Stimulated activated naive CD8-positive, alpha-beta T cell treated with anti-CD3 and anti-CD28 coated beads, Interleukin-15, Interleukin-2, amounts not matched to agents 100 U/mL and 50 U/mL, for 24 hours (primary cell): ENCODE data around the gene UBE4A.
"Not testable (repeated sequence)": the region's sequence is repeated elsewhere in the genome, so short reads cannot be mapped to it uniquely, and the experiment has no call there.

ENCODE experiments used
- ATAC-seq: fragments of 150-1000 bp; cut with Tn5 transposase; one replicate; pipeline ENCODE4 v1.10.0; 2021
- DNase-seq: peaks from one replicate; pipeline ENCODE4 v3.0.0; 2021

Gene UBE4A

DNA sequence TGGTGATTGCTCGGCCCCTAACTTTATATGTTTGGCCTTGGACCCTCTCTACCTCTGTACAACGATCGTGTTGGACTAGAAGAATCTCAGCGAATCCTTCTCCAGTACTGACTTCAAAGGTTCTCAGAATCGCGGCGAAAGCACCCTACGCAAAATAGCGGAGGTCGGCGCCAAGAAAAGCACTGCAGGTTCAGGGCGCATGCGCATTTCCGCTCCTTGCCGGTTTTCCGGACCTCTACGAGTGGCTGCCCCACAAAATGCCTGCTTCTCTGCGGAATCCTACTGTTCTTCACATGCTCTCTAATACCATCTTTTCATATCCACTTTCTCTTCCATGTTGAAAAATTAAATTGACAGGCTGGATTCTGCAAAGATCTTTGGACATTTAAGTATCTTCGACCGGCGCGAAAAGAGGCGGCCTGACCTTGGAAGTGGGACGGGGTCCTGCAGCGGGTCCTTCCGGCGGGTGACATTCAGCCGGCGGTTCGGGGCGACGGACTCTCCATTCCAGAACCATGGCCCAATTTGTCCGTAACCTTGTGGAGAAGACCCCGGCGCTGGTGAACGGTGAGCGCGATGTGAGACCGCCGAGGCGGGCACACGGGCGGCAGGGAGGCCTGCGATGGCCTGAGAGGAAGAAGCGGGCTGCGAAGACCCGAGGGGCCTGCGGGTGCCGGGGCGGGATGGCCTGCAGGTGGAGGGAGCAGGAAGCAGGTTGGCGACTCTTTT is 41.9 kb downstream of the UBE4A start, which contains the start of gene ATP5MG:
Gene ATP5MG (plus strand): TSS at position 456 of the 729 bp plus-strand sequence. CDS start 60 bp downstream, at position 516.
- ATAC-seq, result peak; percentile 71
- DNase-seq, result peak; percentile 93

DNA sequence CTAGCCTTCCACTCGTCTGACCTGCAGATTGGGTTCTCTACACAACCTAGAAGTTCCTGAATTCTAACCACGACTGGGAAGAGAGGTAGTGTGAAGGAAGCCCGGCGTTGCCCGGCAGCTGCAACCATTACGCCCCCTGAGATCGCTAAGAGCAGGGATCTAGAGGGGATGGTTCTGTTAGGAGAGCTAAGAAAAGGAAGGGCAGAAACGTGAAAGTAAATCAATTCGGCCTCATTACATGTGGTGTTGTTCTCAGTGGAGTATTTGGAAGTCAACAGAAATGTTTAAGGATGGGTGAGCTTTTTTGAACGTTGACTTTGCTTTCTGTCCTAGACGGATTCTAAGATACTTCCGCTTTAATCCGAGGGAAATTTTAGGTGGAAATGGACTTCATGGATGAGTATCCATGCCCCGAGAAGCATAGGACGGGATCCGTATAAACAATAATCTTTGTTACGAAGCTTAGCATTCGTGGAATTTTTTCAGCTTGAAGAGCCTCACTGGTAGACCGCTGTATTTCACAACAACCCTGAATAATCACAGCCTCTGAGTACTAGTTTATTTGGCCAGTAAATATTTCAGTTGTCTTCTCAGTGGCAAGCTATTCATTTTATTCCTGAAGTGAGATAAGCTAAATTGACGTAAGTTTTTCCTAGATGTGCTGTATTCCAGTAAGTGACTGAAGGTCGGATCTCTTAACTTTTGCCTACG is 42.6 kb downstream of the UBE4A start:
- ATAC-seq (no peak), DNase-seq (no peak)

DNA sequence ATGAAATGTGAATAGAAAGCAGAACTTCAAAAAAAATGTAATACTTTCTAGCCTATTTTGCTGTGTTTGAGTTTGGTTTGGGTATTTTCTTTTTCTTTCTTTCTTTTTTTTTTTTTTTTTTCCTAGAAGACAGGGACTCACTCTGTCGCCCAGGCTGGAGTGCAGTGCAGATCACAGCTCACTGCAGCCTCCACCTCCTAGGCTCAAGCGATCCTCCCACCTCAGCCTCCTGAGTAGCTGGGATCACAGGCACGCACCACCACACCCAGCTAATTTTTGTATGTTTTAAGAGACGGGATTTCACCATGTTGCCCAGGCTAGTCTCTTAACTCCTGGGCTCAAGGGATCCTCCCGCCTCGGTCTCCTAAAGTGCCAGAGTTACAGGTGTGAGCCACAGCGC is 43.2 kb downstream of the UBE4A start:
- ATAC-seq, DNase-seq: not testable (repeated sequence)

DNA sequence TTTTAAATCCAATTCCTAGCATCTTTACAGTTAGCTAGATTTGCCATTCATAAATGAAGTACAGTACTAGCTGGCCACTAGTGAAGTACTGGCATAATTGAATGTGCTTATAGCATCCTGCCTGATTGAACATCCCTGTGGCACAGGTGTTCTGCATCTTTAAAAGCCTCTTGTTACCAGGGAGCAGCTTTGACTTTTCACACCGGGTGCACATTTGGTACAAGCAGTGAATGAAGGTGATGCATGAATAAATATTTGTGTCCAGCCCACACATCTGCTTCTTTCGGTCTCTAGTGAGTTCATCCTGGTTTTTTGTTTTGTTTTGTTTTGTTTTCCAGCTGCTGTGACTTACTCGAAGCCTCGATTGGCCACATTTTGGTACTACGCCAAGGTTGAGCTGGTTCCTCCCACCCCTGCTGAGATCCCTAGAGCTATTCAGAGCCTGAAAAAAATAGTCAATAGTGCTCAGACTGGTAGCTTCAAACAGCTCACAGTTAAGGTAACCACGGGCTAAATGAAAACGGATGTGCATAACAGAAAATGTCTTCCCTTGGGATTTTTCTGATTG is 47.3 kb downstream of the UBE4A start:
- no peak for ATAC-seq
- no peak for DNase-seq

DNA sequence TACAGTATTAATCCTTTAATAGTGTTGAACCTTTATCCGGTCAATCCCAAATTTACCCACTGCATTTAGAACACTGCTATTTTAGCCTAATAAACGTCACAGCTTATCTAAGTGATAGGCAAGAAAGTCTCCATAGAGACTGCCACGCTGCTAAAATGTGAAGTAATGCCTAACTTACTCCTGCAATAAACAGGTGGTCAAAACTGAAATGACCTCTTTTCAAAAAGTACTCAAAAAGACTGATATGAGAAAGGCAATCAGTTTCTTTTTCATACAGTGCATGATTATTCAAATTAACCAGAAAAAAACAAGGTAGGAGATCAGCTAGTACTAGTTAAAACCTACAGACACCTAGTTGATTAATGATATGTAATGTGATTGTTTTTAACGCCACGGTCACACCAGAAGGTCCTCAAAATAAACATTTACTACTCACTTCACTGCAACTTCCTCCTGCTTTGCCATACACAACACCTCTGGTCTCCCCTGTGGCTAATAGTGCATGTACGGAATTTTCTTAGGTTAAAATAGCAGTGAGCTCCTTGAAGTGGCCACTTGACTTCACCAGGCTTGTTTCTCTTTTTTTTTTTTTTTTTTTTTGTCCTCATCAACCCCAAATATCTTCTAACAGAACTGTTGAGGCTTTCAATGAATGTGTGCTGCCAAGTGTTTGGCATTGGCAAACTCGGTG is 50.8 kb downstream of the UBE4A start:
- DNase-seq (no peak), ATAC-seq (no peak)

DNA sequence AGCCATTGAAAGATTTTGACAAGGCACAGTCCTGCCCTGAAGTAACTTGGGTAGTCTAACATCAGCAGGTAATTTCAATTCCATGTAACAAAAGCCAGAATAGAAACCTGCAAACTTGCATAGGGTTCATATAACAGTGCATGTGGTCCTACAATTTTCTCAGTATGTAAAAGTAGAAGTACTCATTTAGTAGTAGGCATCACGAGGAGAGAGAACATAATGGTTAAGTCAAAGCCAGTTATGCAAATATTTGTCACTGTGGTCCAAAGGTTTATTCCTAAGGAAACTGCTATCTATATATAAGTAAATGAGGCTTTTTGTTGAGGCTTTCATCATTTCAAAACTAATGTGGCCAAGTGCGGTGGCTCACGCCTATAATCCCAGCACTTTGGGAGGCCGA is 52.1 kb downstream of the UBE4A start:
- ATAC-seq, result no peak
- DNase-seq, result no peak

DNA sequence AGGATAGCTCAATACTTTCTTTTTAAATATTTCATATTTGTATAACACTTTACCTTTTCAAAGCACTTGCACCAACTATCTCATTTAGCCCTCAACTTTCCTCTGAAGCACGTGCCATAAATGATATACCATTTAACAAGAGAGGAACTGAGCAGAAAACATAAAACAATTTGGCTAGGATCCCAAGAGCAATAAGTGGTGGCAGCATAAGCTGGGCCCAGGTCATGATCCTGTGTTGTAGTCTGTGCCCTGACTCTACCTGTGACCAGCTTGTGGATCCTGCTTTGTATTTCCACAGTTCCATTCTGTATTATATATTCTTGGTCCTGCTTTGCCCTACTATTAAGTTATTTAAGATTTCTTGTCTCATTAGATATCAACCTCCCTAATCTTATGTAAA is 53.5 kb downstream of the UBE4A start:
- DNase-seq (no peak), ATAC-seq (no peak)

DNA sequence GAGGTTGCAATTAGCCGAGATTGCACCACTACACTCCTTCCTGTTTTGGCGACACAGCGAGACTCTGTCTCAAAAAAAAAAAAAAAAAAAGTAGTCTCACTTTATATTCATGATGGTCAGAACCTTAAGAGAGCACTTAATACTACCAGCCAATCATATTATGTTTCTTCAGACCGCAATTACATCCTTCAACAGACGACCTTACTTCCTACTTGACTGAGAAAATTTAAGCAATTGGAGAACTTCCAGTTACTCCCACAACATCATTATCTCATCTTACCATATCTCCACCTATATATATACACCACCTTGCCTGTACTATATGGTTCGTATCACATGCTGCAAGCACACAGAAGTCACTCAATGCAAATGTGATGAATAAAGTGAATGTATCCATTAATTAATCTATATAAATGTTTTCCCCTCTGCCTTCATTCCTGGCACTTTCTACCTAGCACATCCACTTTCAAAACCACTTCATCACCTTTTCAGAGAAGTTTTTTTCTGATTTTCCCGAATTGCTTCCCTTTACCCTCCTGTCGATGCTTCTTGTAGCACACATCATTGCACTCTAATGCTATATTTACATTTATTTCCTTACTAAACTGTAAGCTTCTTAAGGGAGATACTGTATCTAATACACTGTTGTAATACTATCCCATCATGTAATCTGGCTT is 55.8 kb downstream of the UBE4A start:
- no peak for DNase-seq
- no peak for ATAC-seq

DNA sequence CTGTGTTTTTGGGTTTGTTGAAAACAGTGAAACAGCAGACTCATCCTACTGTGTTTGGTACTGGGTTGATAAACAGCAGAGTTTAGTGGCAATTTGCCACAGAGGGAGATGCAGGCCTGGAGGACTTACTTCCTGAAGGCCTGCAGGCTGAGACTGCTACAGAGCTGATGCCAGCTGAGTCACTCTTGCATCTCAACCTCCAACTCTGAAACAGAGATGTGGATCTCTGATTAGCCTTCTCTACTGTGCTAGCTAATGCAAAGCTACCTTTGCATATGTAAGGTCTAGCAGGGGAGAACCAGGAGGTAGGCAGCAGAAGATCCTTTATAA is 56.3 kb downstream of the UBE4A start:
- ATAC-seq, result peak; percentile 82
- no peak for DNase-seq

DNA sequence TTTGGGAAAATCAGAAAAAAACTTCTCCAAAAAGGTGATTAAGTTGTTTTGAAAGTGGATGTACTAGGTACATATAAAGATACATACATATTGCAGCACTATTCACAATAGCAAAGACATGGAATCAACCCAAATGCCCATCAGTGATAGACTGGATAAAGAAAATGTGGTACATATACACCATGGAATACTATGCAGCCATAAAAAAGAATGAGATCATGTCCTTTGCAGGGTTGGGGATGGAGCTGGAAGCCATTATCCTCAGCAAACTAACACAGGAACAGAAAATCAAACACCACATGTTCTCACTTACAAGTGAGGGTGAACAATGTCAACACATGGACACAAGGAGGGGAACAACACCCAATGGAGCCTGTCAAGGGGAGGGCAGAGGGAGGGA is 57.5 kb downstream of the UBE4A start:
- ATAC-seq, DNase-seq: not testable (repeated sequence)

DNA sequence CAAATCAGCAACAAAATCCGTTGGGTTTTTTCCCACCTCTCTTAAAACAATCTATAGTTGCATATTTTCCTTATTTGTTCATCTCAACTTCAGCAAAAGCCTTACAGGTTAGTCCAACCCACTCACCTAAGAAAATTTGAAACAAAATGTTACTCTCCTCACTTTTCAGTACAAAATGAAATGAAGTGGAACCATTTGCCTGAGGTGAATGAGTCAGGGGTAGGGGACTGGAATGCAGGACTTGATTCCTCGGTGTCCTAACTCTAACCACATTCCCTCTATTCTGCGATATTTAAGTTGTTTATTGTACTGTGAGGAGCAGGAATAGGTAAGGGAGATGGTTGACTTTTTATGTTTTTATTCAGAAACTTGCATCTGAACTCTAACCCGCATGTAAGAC is 58.4 kb downstream of the UBE4A start:
- DNase-seq (no peak), ATAC-seq (no peak)

DNA sequence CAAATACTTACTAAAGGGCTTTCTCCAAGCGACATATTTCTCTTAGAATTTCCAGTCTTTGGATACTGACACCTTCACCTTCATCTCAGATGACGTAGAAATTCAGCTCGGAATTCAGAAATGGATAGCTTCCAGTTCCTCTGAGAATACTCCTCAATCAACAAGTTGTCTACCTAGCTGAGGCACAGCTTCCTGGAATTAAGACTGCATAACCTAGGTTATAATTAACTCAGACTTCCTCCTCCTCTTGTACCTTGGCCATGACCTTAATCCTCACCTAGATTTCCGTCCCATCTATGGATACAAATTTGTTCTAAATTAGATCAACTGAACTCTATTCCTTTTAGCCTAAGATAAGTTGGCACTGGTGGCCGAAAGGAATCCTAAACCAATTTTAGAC is 59.4 kb downstream of the UBE4A start:
- DNase-seq, result no peak
- ATAC-seq, result no peak

DNA sequence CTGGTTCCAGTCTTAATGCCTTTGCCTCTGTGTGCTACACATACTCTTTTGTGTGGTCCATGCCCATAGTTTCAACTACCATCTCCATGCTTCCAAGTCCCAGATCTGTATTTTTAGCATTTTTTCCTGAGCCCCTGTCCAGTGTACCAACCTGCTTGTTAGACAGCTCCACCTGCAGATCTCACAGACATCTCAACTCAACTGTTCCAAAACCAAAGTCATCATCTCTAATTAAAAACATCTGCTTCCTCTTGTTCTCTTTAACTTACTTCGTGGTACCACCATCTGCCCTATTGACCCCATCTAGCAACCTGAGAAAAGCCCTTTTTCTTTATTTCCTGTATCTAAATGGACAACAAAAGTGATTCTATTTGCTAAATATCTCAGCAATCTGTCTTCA is 68.3 kb downstream of the UBE4A start:
- ATAC-seq (no peak), DNase-seq (no peak)

DNA sequence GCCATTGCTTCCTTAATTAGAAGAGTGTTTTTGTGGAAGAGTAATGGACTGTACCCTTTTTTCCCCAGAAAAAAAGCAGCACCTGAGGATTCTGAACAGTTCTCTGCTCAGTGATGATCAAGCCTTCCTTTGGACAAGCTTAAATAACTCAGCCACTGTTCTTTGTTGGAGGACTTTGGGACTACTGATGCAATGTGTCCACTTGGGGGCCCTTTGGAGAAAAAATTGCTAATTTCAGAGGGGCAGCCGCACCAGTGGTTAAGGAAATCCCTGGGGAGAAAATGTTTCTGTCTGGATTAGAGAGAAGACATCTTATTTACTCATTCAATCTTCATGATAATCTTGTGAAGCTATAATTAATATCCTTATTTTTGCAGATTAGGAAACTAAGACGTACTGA is 71.6 kb downstream of the UBE4A start:
- ATAC-seq, result no peak
- no peak for DNase-seq

DNA sequence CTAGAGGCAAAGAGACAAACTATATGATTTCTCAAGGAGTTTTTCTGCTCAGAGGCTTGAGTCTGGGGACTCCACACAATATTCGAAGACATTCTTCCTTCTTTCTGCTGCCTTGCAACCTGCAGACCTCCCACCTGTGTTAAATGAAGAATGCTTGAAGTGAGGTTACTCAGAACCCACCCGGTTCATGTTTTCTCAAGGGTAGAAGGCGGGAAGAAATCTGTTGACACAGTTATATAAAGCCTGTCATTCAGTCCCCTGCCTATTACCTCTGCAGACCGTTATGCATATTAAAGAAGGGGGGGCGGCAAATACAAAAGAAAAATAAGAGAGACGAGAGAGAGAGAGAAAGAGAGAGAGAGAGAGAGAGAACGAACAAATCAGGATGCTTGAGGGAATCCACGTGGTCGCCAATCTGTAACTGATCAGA is 74.7 kb downstream of the UBE4A start:
- ATAC-seq, result no peak

DNA sequence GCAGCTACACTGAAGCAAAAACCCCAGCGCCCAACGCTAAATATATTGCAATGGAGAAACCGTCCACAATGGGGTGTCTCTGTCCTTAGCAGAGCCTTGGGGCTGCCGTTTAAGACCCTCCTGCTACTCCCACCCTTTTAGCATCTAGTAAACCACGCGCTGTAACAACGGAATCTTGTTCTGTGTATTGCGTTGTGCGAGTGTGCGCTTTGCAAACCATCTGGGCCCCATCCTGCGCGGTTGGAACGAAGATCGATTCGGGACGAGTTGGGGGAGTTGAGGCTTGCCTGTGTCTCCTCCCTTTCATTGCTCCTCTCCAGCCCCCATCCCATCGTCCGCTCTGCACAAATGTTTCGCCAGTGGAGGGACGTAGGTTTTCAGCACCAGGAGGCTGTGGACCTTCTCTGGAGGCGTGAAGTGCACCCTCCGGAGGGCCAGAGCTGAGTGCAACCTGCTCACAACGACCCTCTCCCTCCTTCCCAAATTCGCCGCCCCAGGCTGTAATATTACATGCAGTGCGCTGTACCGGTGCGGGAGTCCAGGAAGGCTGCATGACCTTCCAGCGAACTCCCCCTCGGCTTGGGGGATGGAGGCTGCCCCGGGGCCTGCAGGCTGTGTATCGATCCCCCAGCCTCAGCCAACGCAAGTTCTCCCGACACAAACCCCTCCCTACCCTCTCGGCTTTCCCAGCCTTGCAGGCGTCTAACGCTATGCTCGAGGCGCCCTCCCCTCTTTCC is 75.3 kb downstream of the UBE4A start:
- ATAC-seq, result no peak
- peak; percentile 59 for DNase-seq

More for the DNA sequence above, 74.7 kb downstream of the UBE4A start:
- no peak for DNase-seq

DNA sequence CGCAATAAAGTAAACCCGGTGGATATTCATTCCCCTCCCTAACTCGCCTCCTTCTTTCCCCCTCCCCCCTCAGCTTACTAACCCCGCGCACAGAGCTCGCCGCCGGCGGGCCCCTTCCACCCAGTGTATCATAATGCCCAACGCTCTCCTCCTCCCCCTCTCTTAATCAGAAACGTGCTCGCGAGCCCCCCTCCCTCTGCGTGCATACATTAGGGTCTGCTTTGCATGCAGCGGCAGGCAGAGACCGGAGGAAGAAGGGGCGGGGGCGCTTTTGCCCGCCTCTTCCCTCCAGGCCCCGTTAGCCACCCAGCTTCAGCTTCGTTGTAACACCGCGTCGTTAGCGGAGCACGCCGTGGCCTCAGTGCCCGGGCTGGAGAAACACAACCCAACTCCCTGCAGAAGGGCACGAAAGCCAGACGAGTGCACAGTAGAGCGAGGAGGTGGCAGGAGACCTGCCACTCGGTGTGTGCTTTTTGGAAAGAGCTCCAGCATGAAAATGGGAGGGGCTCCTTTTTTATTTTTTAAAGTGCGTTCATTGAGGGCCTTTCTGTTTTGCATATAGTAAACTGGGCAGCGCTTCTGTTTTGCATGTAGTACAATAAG is 76.0 kb downstream of the UBE4A start:
- DNase-seq (peak; percentile 75), ATAC-seq (peak; percentile 34)

DNA sequence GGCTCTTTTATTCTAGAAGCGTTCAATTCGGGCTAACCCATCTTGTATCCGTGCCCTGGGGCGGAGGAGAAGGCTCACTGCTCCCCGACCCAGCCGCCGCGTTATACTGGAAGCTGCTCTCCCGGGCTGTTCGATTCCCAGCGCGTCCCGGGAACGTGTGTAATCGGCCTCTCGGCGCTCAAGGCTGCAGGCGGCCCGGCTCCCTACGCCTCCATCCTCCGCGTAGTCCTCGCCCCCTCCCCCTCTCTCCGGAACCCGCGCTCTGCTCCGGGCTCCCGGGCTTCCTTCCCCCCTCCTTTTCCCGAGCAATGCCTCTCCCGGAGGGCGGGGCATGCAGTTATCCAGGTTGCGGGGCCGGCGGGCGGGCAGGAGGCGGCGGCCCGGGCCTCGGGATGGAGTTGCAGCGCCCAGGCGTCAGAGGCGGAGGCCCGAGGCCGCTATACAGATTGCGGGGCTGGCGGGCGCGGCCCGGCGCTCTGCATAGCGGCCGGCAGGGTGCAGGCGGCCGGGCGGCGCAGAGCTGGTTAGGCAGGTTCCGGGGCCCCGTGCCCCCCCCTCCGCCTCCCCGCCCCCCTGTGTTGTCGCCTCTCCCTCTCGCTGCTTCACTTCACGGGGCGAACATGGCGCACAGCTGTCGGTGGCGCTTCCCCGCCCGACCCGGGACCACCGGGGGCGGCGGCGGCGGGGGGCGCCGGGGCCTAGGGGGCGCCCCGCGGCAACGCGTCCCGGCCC is 76.7 kb downstream of the UBE4A start, which contains the start of gene KMT2A:
Gene KMT2A (plus strand): TSS at position 600 of the 732 bp plus-strand sequence. CDS start 21 bp downstream, at position 621.
- ATAC-seq, result peak; percentile 74
- peak; percentile 98 for DNase-seq

DNA sequence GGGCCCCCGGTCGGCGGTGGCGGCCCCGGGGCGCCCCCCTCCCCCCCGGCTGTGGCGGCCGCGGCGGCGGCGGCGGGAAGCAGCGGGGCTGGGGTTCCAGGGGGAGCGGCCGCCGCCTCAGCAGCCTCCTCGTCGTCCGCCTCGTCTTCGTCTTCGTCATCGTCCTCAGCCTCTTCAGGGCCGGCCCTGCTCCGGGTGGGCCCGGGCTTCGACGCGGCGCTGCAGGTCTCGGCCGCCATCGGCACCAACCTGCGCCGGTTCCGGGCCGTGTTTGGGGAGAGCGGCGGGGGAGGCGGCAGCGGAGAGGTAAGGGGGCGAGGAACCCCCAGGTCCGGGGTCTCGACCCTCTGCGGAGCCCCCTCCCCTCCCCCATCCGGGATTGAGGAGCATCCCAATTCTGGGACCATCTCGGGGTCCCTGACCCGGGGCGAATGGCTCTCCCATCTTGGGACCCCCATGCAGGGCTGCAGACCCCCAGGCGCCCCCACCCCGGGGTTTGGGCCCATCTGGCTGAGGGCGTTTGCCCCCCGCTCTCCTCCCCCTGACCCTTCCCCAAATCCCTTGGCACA is 77.3 kb downstream of the UBE4A start:
- ATAC-seq, result peak; percentile 17
- DNase-seq, result no peak
